Tibial artery (tissue), 4 donors: ENCODE results near the gene TNS1.
A peak's percentile ranks its signal among the peaks of the same experiment; 100 is the strongest.

Source experiments
- DNase-seq, 2 donors: peaks; one replicate each; pipeline ENCODE4 v3.0.0-alpha.2; 2019
- H3K27ac ChIP-seq, 2 donors: fragments of 200-600 bp; sonication (generic) in 1 of 2; 1 replicate in 1 of 2; 2 replicates in 1 of 2; pipeline ENCODE4 v1.5.1; 2018 to 2019; ENCODE audit warnings: mild to moderate bottlenecking in 1 of 2
- H3K27me3 ChIP-seq, 2 donors: fragments of 200-600 bp; sonication (generic) in 1 of 2; one replicate each; pipeline versions ENCODE4 v1.5.1 to v1.6.0; 2016 to 2019
- H3K36me3 ChIP-seq, 3 donors: fragments of 200-600 bp; sonication (generic) in 2 of 3; one replicate each; pipeline ENCODE4 v1.5.1; 2016 to 2019; ENCODE audit warnings: mild to moderate bottlenecking in 2 of 3
- H3K4me1 ChIP-seq, 4 donors: fragments of 200-600 bp; sonication (generic) in 2 of 4; 1 replicate in 3 of 4; 2 replicates in 1 of 4; pipeline ENCODE4 v1.5.1; 2016 to 2019
- H3K4me3 ChIP-seq, 2 donors: fragments of 200-600 bp; sonication (generic) in 1 of 2; 1 replicate in 1 of 2; 2 replicates in 1 of 2; pipeline ENCODE4 v1.5.1; 2018 to 2019; ENCODE audit warnings: mild to moderate bottlenecking in 2 of 2
- H3K9me3 ChIP-seq, 3 donors: fragments of 200-600 bp; sonication (generic) in 1 of 3; one replicate each; pipeline ENCODE4 v1.5.1; 2016 to 2019
- intact Hi-C: fragments of 100-400 bp; cut with DNase I; formaldehyde crosslinking; loops from one replicate; pipeline ENCODE4 v1.15.0; 2023; ENCODE audit warnings: low total_unique reads
- TF ChIP-seq, protein P1 (sequence below), 2 experiments: fragments of 200-600 bp in 1 of 2; fragments of 450-650 bp in 1 of 2; IDR thresholded peaks; one replicate each; pipeline ENCODE4 v1.5.1; 2017 to 2019; ENCODE audit warnings: antibody characterized with exemption in 2 of 2, mild to moderate bottlenecking in 1 of 2, moderate library complexity in 1 of 2

Gene TNS1

DNA sequence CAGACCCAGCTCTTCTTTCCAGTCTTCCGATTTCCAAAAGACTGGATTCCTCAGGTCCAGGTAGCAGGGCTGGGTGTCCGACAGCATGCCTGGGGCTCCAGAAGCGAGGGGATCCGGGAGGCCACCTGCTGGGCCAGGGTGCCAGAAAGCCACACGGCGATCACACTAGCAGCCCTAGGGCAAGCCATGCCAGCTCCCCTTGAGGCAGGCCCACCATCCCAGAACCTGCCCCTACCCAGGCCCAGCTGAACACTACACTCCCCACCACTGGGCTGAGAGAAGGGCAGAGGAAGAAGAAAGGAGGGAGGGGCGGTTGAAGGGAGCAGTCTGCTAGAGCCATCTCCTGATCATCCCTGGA is 163.1 kb downstream of the TNS1 start:
- H3K27me3 ChIP-seq, result no peaks in the 10 kb centered on the region
- H3K4me1 ChIP-seq, result peaks cover 0 to 100% (median 88%) of the 10 kb centered on the region in 4 donors
- intact Hi-C loops, result no loop called here
- TF ChIP-seq, protein P1, sequence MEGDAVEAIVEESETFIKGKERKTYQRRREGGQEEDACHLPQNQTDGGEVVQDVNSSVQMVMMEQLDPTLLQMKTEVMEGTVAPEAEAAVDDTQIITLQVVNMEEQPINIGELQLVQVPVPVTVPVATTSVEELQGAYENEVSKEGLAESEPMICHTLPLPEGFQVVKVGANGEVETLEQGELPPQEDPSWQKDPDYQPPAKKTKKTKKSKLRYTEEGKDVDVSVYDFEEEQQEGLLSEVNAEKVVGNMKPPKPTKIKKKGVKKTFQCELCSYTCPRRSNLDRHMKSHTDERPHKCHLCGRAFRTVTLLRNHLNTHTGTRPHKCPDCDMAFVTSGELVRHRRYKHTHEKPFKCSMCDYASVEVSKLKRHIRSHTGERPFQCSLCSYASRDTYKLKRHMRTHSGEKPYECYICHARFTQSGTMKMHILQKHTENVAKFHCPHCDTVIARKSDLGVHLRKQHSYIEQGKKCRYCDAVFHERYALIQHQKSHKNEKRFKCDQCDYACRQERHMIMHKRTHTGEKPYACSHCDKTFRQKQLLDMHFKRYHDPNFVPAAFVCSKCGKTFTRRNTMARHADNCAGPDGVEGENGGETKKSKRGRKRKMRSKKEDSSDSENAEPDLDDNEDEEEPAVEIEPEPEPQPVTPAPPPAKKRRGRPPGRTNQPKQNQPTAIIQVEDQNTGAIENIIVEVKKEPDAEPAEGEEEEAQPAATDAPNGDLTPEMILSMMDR (IDR thresholded peaks at IDR 0.05), result no peak
- H3K9me3 ChIP-seq, result no peaks in the 10 kb centered on the region
- H3K27ac ChIP-seq, result peak overlapping the region; percentile 71 to 78
- peaks cover 56 to 95% (median 77%) of the 10 kb centered on the region in 3 donors for H3K36me3 ChIP-seq
- no peak overlapping the region for H3K4me3 ChIP-seq
- no peak for DNase-seq

DNA sequence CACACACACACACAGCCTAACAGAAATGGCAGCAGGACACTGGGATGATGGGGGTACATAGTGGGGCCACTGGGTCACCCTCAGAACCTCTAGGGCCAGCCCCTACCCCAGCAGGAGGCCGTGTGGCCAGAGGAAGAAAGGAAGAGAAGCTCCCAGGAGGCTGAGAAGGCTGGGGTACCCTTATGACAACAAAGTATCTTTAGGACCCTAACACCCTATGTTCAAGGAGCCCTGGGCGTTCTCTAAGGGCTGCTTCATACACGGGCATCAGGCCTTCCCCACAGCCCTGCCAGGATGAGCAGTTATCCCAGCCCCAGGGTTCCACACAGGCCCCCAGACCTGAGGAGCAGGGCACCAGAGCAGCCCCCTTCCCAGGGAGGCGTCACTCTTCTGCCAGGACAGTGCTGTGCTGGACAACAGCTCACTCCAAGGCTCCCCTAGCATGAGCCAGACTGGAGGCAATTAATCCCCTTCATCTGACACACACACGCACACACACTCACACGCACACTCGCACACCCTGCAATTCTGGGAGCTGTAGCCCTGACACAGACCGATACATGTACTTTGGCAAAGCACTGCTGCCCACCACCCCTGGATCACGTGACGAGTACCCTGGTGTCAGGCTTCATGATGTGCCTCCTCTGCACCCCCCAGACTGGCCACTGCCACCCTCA is 163.6 kb downstream of the TNS1 start:
- TF ChIP-seq, protein P1 (IDR thresholded peaks at IDR 0.05), result no peak
- peaks cover 0 to 100% (median 87%) of the 10 kb centered on the region in 4 donors for H3K4me1 ChIP-seq

DNA sequence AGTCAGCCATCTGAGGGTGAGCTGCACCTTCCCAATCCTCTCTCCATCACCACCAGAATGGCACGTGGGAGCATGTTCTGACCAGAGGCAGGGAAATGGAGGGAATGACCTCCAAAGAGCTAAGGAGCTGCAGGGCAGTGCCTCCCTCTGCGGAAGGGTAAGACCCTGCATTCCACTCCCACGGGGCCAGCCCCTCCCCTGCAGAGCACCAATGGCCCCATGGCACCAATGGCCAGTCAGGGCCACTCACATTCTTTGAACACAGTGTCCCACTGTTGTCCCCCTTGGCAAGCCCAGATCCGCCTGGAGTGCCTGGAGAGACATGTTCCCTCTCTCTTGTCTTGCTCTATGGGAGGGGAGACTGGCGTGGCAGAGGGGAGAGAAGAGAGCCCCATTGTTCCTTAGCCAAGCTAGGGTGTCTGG is 164.4 kb downstream of the TNS1 start:
- peaks cover 0 to 100% (median 84%) of the 10 kb centered on the region in 4 donors for H3K4me1 ChIP-seq
- no peak for DNase-seq

More for the DNA sequence above, 163.6 kb downstream of the TNS1 start:
- H3K4me3 ChIP-seq, result no peak overlapping the region
- intact Hi-C loops, result no loop called here
- peak overlapping the region; percentile 71 to 78 for H3K27ac ChIP-seq
- no peaks in the 10 kb centered on the region for H3K9me3 ChIP-seq
- peaks cover 57 to 96% (median 77%) of the 10 kb centered on the region in 3 donors for H3K36me3 ChIP-seq
- no peak for DNase-seq
- no peaks in the 10 kb centered on the region for H3K27me3 ChIP-seq

DNA sequence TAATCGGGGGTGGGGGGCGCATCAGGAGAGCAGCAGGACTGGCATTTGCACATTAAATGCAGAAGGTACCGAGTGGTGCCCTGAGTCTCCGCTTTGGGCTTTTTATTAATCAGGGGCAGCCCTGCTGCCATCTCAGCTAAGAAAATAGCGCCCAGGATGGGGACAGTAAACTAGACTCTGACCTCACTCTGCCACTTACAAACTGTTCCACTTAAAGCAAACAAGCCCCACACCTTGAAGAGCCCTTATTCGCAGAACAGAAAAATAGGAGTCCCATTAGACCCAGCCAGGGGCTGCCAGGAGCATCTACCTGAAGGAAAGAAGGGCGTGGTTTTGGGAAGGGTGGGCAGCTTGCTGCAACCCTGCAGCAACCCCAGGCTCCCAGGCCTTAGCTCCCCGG is 165.3 kb downstream of the TNS1 start:
- Histone ChIP-seq H3K36me3 (peaks cover 57 to 99% (median 77%) of the 10 kb centered on the region in 3 donors), H3K4me1 (peaks cover 0 to 100% (median 83%) of the 10 kb centered on the region in 4 donors), H3K27me3 (no peaks in the 10 kb centered on the region), H3K27ac (peak overlapping the region; percentile 71 to 78), H3K4me3 (no peak overlapping the region), H3K9me3 (no peaks in the 10 kb centered on the region)
- intact Hi-C loops, result no loop called here
- no peak for DNase-seq
- TF ChIP-seq, protein P1 (IDR thresholded peaks at IDR 0.05), result no peak

More for the DNA sequence above, 164.4 kb downstream of the TNS1 start:
- TF ChIP-seq, protein P1 (IDR thresholded peaks at IDR 0.05), result no peak
- no peaks in the 10 kb centered on the region for H3K9me3 ChIP-seq
- H3K36me3 ChIP-seq, result peaks cover 55 to 96% (median 77%) of the 10 kb centered on the region in 3 donors
- H3K27me3 ChIP-seq, result no peaks in the 10 kb centered on the region
- intact Hi-C loops, result no loop called here
- H3K27ac ChIP-seq, result peak overlapping the region; percentile 71 to 78
- no peak overlapping the region for H3K4me3 ChIP-seq

DNA sequence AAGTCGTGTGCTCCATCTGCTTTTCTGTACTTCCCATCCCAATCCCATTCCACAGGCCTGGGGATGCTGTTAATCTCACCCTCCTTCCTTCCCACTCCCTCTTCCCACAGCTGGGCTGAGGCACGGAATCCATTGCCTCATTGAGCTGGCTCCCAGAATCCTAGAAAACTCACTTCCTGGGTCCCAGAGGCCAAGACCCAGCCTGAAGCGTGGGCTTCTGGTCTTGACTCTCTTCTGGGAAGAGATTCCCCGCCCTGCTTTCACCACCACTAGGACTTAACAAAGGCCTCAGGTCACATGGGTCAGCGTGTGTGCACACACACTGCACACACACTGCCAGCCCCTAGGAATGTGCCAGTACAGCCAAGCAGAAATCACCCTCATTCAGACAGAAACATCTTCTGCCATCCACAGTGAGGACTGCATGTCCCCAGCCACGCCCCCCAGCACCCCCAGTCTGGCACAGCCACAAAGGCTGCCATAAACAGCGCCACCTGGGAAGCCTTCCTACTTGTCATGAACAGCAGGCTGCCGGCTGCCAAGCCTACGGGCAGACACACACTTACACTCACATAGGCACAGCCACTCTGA is 165.8 kb downstream of the TNS1 start:
- Histone ChIP-seq H3K27ac (peak overlapping the region; percentile 71 to 78), H3K36me3 (peaks cover 57 to 99% (median 79%) of the 10 kb centered on the region in 3 donors), H3K4me3 (no peak overlapping the region), H3K9me3 (no peaks in the 10 kb centered on the region), H3K4me1 (peaks cover 0 to 100% (median 81%) of the 10 kb centered on the region in 4 donors), H3K27me3 (no peaks in the 10 kb centered on the region)
- TF ChIP-seq, protein P1 (IDR thresholded peaks at IDR 0.05), result no peak
- DNase-seq, result peak; percentile 88
- intact Hi-C loops, result no loop called here
